GM12878 (cell line): ENCODE measurements around the gene MBNL1. TPM values are rescaled to one million over a fixed set of nuclear protein-coding genes. Genes with fewer than 3 reads are reported as not detected.

ENCODE experiments used
- ATAC-seq: fragments of 200-7000 bp; cut with Tn5 transposase; 3 replicates; pipeline ENCODE4 v1.9.1; 2020; ENCODE audit warnings: mild to moderate bottlenecking, moderate library complexity
- BruUV-seq: library from RNA; stranded (reverse); fragments of 400-500 nt; replicated peaks from 2 replicates; lab custom pipeline; 2021; lab: Mats Ljungman, UMichigan
- CTCF ChIA-PET: fragments of 300-600 bp; sonication (Branson Sonifier 250); formaldehyde crosslinking; extraction: SDS; loops from one replicate; lab custom pipeline; 2021; ENCODE audit warnings: inconsistent platforms; lab: Yijun Ruan, JAX
- POLR2A ChIA-PET: fragments of 350-600 bp; formaldehyde crosslinking; extraction: SDS; loops from one replicate; lab custom pipeline; 2021; ENCODE audit warnings: inconsistent platforms; lab: Charles Lee
- RAD21 ChIA-PET: fragments of 300-600 bp; sonication (Branson Sonifier 250); formaldehyde crosslinking; loops from one replicate; lab custom pipeline; 2023; ENCODE audit warnings: antibody characterized with exemption; ENCODE audit not compliant: unreplicated experiment; lab: Charles Lee
- SMC1A ChIA-PET: fragments of 300-600 bp; sonication (Branson Sonifier 250); formaldehyde crosslinking; loops from one replicate; lab custom pipeline; 2023; ENCODE audit not compliant: unreplicated experiment, uncharacterized antibody; lab: Charles Lee
- DNase-seq: peaks from one replicate; pipeline ENCODE4 v3.0.0-alpha.2; 2011; ENCODE audit warnings: low read depth, low spot score
- FAIRE-seq: peaks from 3 replicates; lab custom pipeline; 2011; peaks lifted over from hg19 to GRCh38; lab: Jason Lieb, UNC
- H2AFZ ChIP-seq: 2 replicates; pipeline ENCODE4 v1.6.0; 2011; ENCODE audit warnings: low read depth, low read length, control low read depth; ENCODE audit not compliant: control insufficient read depth
- H3K27ac ChIP-seq: 2 replicates; pipeline ENCODE4 v1.5.1; 2011; ENCODE audit warnings: control low read depth; ENCODE audit not compliant: control insufficient read depth, insufficient read depth
- H3K27me3 ChIP-seq, 2 experiments: replicated peaks in 1 of 2; 2 replicates each; pipeline versions ENCODE4 v1.6.0 to v1.6.1; 2011; ENCODE audit warnings: low read length in 1 of 2; ENCODE audit not compliant: control insufficient read depth in 2 of 2, insufficient read depth in 2 of 2
- H3K36me3 ChIP-seq, 2 experiments: 2 replicates each; pipeline ENCODE4 v1.5.1; 2011; ENCODE audit warnings: low read length in 1 of 2; ENCODE audit not compliant: control insufficient read depth in 2 of 2, insufficient read depth in 2 of 2
- H3K4me1 ChIP-seq: 2 replicates; pipeline ENCODE4 v1.6.1; 2011; ENCODE audit warnings: mild to moderate bottlenecking, low read length, moderate library complexity, mixed read lengths; ENCODE audit not compliant: control insufficient read depth, insufficient read depth
- H3K4me2 ChIP-seq: 2 replicates; pipeline ENCODE4 v1.6.0; 2011; ENCODE audit warnings: control low read depth; ENCODE audit not compliant: control insufficient read depth, insufficient read depth
- H3K4me3 ChIP-seq: fragments of 200-600 bp; sonication (generic); 2 replicates; pipeline ENCODE4 v1.5.1; 2016
- H3K79me2 ChIP-seq: 2 replicates; pipeline ENCODE4 v1.6.0; 2011; ENCODE audit warnings: low read length; ENCODE audit not compliant: control insufficient read depth, insufficient read depth
- H3K9ac ChIP-seq: 2 replicates; pipeline ENCODE4 v1.8.0; 2011; ENCODE audit warnings: low read length, control low read depth, mixed read lengths; ENCODE audit not compliant: control insufficient read depth, insufficient read depth
- H3K9me3 ChIP-seq: replicated peaks from 3 replicates; pipeline ENCODE4 v1.5.1; 2011; ENCODE audit warnings: mild to moderate bottlenecking, low read length; ENCODE audit not compliant: control insufficient read depth, insufficient read depth
- H4K20me1 ChIP-seq: 2 replicates; pipeline ENCODE4 v1.6.0; 2011; ENCODE audit not compliant: control insufficient read depth, insufficient read depth
- BACH1 ChIP-seq: fragments of 450-650 bp; IDR thresholded peaks from 2 replicates; pipeline ENCODE4 v1.6.1; 2017; ENCODE audit warnings: mild to moderate bottlenecking, borderline replicate concordance
- BRCA1 ChIP-seq: IDR thresholded peaks from 2 replicates; pipeline ENCODE4 v1.6.1; 2011; ENCODE audit warnings: low read depth, low read length, improper control_type of control experiment
- FOS ChIP-seq: IDR thresholded peaks from 3 replicates; pipeline ENCODE4 v1.6.1; 2011; ENCODE audit warnings: borderline replicate concordance; ENCODE audit not compliant: insufficient read length; ENCODE audit errors: extremely low read depth
- GABPA ChIP-seq: IDR thresholded peaks from 2 replicates; pipeline ENCODE4 v1.6.1; 2014; ENCODE audit warnings: antibody characterized with exemption, low read depth, mild to moderate bottlenecking, inconsistent platforms
- HDGF ChIP-seq: fragments of 450-650 bp; IDR thresholded peaks from 2 replicates; pipeline ENCODE4 v1.6.1; 2016; ENCODE audit warnings: antibody characterized with exemption
- KAT2A ChIP-seq: conservative IDR thresholded peaks from 2 replicates; pipeline ENCODE4 v1.6.1; 2011; ENCODE audit warnings: low read depth, low read length; ENCODE audit not compliant: control insufficient read depth
- RAD51 ChIP-seq: fragments of 450-650 bp; IDR thresholded peaks from 2 replicates; pipeline ENCODE4 v1.6.1; 2016; ENCODE audit warnings: moderate library complexity, mild to moderate bottlenecking, inconsistent platforms
- SIX5 ChIP-seq: IDR thresholded peaks from 2 replicates; pipeline ENCODE4 v1.6.1; 2011; ENCODE audit warnings: mild to moderate bottlenecking, low read depth, low read length, moderate library complexity; ENCODE audit not compliant: severe bottlenecking
- SUPT20H ChIP-seq: IDR thresholded peaks from 2 replicates; pipeline ENCODE4 v1.6.1; 2011; ENCODE audit warnings: low read depth, mild to moderate bottlenecking, low read length, moderate library complexity, borderline replicate concordance; ENCODE audit not compliant: control insufficient read depth
- SUZ12 ChIP-seq: fragments of 200-600 bp; sonication (generic); IDR thresholded peaks from one replicate; pipeline ENCODE4 v1.6.1; 2018; ENCODE audit warnings: antibody characterized with exemption, mild to moderate bottlenecking; ENCODE audit not compliant: unreplicated experiment
- ZNF24 ChIP-seq: fragments of 450-650 bp; IDR thresholded peaks from 2 replicates; pipeline ENCODE4 v1.6.1; 2017; ENCODE audit warnings: antibody characterized with exemption, mild to moderate bottlenecking
- ZNF622 ChIP-seq: fragments of 450-650 bp; IDR thresholded peaks from 2 replicates; pipeline ENCODE4 v1.6.1; 2017; ENCODE audit warnings: mild to moderate bottlenecking, inconsistent platforms
- WGBS: methylation state at CpG from one replicate; pipeline ENCODE4 v1.1.6; 2016; ENCODE audit warnings: low lambda C conversion rate; ENCODE audit not compliant: insufficient replicate concordance, insufficient coverage; ENCODE audit errors: missing lambda C conversion rate; 5-methylcytosine and 5-hydroxymethylcytosine counted together
- in situ Hi-C: fragments of 300-500 bp; cut with MboI; formaldehyde crosslinking; loops from 9 replicates; pipeline ENCODE4 v1.14.3; 2018; ENCODE audit warnings: mixed read lengths
- intact Hi-C: fragments of 100-400 bp; cut with micrococcal nuclease; formaldehyde crosslinking; loops from one replicate; pipeline ENCODE4 v1.14.2; 2022; ENCODE audit not compliant: unreplicated experiment
- polyA plus RNA-seq, 11 experiments: library from polyadenylated mRNA; depleted of rRNA in 4 of 11; unstranded in 6 of 11; stranded (reverse) in 5 of 11; fragments of >200 nt; fragmentation: Nextera tagmentation in 4 of 11; fragmentation: Illumina TruSeq in 1 of 11; extraction: Ambion mirVana in 4 of 11; extraction: Trizol in 1 of 11; gene quantifications; 1 replicate in 1 of 11; 2 replicates in 10 of 11; pipeline versions ENCODE4 v1.2.1 to v1.2.3, GENCODE V29; 2011 to 2016; ENCODE audit warnings: inconsistent platforms in 2 of 11, missing spikeins in 2 of 11, low read depth in 1 of 11
- total RNA-seq, 4 experiments: library from RNA; depleted of rRNA in 3 of 4; stranded (reverse); fragments of >200 nt in 3 of 4; fragmentation: Illumina TruSeq in 1 of 4; extraction: Trizol in 1 of 4; gene quantifications; 2 replicates each; pipeline versions ENCODE4 v1.2.1 to v1.2.3, GENCODE V29; 2013 to 2021
- TF ChIP-seq, protein P1 (sequence below): fragments of 150-350 bp; IDR thresholded peaks from 2 replicates; pipeline ENCODE4 v1.6.1; 2016; ENCODE audit warnings: low read depth, low read length

Gene MBNL1
- total and polyA plus RNA-seq, 10 of the 15 experiments (the other 5 are each of a cell fraction or from before 2014, with no cell fraction given): 59.6 to 337 (median 143) TPM

DNA sequence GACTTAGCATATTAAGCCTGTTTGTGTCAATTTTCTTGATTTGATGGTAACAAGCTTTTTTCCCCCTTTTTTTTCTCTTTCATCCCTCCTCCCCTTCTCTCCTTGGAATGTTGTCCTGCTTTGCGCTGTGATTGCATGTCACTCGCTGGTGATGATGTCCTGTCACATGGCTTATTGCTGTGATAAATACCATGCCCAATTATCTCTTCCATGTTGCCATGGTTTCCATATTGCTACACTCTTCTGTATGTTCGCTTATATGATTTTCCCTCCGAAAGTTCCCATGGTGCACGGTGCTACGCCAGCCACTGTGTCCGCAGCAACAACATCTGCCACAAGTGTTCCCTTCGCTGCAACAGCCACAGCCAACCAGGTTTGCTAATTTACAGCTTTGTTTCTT lies 187.3 kb downstream of the MBNL1 start:
- Histone ChIP-seq H3K36me3 (peaks cover 10 to 22% of the 10 kb centered on the region in 2 experiments; a peak in 3 of 4 replicates), H3K27ac (no peak overlapping the region), H3K4me1 (no peaks in the 10 kb centered on the region), H3K4me3 (no peak overlapping the region), H3K4me2 (no peak overlapping the region), H3K79me2 (no peaks in the 10 kb centered on the region), H3K9ac (no peak overlapping the region), H2AFZ (no peak overlapping the region), H3K27me3 (no peaks in the 10 kb centered on the region), H3K9me3 (no peaks in the 10 kb centered on the region)
- BruUV-seq: no TSS peak
- ChIA-PET CTCF (interaction anchor here (1.3 to 2.9 kb wide), 2 partner anchors 11 kb away, joined by 7 to 11 read pairs; no protein-coding TSS in a partner anchor), SMC1A (interaction anchor here (1.4 to 1.6 kb wide), 2 partner anchors 10 to 384 kb away, joined by 5 read pairs; no protein-coding TSS in a partner anchor), RAD21 (no interaction called here)
- in situ Hi-C loops: no loop called here
- FAIRE-seq: no peak
- TF ChIP-seq SUPT20H (no peak), SUZ12 (no peak)
- TF ChIP-seq, all 136 proteins: peak for 0
- POLR2A ChIA-PET: no interaction called here
- no peaks in the 10 kb centered on the region for H4K20me1 ChIP-seq
- no peak for ATAC-seq
- no peak for DNase-seq
- intact Hi-C loops: no loop called here
- 96% methylated on average over 8 of the region's 8 CpGs for WGBS

DNA sequence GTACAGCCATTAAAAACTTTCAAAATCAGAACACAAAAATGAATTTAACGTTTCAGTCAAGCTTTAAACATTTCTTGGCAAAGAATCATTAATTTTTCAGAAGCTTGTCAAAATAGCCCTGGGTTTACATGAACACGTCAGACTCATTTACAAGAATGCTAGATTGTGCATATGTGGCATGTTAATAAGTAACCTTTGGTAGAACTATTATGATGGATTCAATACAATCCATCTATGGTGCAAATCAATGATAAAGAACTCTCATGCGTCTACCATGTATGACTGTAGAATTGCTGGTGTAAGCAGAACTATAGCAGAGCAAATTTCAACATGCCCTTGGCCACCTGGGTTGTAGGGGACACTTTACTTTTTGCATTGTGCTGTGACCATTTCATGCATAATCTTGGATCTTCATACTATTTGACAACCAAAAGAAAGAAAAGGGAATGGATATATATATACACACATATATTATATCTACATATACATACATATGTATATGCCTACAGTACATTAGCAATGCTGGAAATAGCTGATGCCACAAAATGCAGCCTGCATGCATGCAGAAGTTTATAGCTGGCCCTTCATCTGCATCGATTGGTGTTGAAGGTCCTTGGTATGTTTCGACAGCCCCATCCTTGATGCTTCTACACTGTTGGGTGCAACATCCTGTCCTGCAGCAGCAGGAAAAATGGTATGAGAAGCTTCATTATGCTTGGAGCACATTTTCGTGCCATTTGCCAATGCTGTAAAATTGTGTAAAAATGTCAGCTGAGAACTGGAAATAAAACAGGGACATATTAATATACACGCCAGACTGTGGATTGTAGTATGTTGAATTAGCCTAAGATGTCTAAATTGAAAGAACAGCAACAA lies 189.0 kb downstream of the MBNL1 start:
- H3K4me3 ChIP-seq: no peak overlapping the region
- TF ChIP-seq SIX5 (no peak), FOS (no peak), KAT2A (no peak), BACH1 (no peak), HDGF (no peak), RAD51 (no peak), GABPA (no peak), ZNF24 (no peak), BRCA1 (no peak), ZNF622 (no peak)
- TF ChIP-seq, protein P1, sequence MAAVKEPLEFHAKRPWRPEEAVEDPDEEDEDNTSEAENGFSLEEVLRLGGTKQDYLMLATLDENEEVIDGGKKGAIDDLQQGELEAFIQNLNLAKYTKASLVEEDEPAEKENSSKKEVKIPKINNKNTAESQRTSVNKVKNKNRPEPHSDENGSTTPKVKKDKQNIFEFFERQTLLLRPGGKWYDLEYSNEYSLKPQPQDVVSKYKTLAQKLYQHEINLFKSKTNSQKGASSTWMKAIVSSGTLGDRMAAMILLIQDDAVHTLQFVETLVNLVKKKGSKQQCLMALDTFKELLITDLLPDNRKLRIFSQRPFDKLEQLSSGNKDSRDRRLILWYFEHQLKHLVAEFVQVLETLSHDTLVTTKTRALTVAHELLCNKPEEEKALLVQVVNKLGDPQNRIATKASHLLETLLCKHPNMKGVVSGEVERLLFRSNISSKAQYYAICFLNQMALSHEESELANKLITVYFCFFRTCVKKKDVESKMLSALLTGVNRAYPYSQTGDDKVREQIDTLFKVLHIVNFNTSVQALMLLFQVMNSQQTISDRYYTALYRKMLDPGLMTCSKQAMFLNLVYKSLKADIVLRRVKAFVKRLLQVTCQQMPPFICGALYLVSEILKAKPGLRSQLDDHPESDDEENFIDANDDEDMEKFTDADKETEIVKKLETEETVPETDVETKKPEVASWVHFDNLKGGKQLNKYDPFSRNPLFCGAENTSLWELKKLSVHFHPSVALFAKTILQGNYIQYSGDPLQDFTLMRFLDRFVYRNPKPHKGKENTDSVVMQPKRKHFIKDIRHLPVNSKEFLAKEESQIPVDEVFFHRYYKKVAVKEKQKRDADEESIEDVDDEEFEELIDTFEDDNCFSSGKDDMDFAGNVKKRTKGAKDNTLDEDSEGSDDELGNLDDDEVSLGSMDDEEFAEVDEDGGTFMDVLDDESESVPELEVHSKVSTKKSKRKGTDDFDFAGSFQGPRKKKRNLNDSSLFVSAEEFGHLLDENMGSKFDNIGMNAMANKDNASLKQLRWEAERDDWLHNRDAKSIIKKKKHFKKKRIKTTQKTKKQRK: no peak

More for the DNA sequence above, 189.0 kb downstream of the MBNL1 start:
- no peaks in the 10 kb centered on the region for H3K9me3 ChIP-seq
- H4K20me1 ChIP-seq: no peaks in the 10 kb centered on the region
- no peak overlapping the region for H3K4me2 ChIP-seq
- no peak overlapping the region for H3K27ac ChIP-seq
- 94% methylated on average over 7 of the region's 7 CpGs for WGBS
- ChIA-PET CTCF (interaction anchor here (0.9 to 2.9 kb wide), 5 partner anchors 9 to 27 kb away, joined by 3 to 11 read pairs (median 5); no protein-coding TSS in a partner anchor), POLR2A (interaction anchor here (0.7 kb wide), 1 partner anchor 9 kb away, joined by 3 read pairs; no protein-coding TSS in a partner anchor), RAD21 (interaction anchor here (1.1 kb wide), 1 partner anchor 274 kb away, joined by 4 read pairs; no protein-coding TSS in a partner anchor), SMC1A (interaction anchor here (0.9 to 2.5 kb wide), 9 partner anchors 9 to 386 kb away, joined by 3 to 9 read pairs (median 4); no protein-coding TSS in a partner anchor)
- no peaks in the 10 kb centered on the region for H3K27me3 ChIP-seq
- ATAC-seq (no peak), FAIRE-seq (no peak), DNase-seq (no peak)
- H2AFZ ChIP-seq: no peak overlapping the region
- H3K36me3 ChIP-seq: peaks cover 9 to 19% of the 10 kb centered on the region in 2 experiments; a peak in 3 of 4 replicates
- H3K9ac ChIP-seq: no peak overlapping the region
- intact Hi-C loops (no loop called here), in situ Hi-C loops (no loop called here)
- no peaks in the 10 kb centered on the region for H3K4me1 ChIP-seq
- H3K79me2 ChIP-seq: no peaks in the 10 kb centered on the region
- no TSS peak for BruUV-seq
